UCSD-AML1 (cell line): ENCODE results near the gene VMAC.
"Not testable (repeated sequence)": the region's sequence is repeated elsewhere in the genome, so short reads cannot be mapped to it uniquely, and the experiment has no call there.

ENCODE experiments used
- DNase-seq: peaks from one replicate; lab custom pipeline; 2025; ENCODE audit not compliant: unreplicated experiment; lab: John Stamatoyannopoulos, UW

VMAC gene

GRCh38 chr19:5883157-5883873 is 21.4 kb upstream of the VMAC start:
- not testable (repeated sequence) for DNase-seq

- not testable (repeated sequence) for DNase-seq
These were observed 20.4 kb upstream of the VMAC start for GRCh38 chr19:5884065-5884811.

DNA sequence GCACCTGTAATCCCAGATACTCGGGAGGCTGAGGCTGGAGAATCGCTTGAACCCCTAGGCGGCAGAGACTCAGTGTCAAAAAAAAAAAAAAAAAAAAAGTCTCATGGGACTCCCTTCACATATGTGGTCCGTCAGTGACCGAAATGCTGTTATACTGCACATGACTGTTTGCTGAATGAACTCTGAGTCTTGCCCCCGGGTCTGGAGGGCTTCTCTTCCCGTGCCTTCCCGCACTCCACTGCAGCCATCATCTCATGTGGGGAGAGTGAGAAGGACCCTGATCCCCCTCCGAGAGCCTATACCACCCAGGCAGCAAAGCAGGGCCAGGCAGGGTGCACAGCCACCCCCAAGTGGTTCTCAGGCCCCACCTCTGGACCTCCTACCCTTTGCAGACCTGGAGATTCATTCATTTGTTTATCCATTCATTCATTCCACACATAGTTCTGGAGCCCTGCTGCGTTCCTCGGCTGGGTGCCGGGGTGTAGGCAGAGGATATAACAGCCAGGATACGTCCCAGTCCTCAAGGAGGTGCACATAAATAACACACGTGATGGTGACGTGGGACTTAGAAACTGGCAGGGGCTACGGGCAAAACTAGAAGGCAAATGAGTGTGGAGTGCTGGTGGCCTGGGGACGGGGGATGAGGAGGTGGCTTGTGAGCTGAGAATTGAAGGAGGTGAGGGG is 15.2 kb upstream of the VMAC start:
- no peak for DNase-seq

DNA sequence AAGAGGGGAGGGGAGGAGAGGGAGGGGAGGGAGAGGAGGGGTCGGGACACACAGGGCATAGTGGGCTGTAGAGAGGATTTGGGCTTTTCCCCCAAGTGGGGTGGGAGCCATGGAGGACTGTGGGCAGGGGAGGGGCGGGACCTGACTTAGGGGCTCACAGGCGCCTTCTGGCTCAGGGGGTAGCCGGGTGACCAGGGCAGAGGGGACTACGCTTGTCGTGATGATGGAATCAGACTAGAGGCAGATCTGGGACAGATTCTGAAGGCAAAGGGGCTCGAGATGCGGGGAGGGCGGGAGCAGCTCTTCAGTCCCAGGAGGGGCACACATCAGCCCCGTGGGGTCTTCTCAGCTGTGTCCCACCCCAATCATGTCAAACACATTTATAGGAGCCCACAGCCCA is 14.6 kb upstream of the VMAC start:
- no peak for DNase-seq

DNA sequence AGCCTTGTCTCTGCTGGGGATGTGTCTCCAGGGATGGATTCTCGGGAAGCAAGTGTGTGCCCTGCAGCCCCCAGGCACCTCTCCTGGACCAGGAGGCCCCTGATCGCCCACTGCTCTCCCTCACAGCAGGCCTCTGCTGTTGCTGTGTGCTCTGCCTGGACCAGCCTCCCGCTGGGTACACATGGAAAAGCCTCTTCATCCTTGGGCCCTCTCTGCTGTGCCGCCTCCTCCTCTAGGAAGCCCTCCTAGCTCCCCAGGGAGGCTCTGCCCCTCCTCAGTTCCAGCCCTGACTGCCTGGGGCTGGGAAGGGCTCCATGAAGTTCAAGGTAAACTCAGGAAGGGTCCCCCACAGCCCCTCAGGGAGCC is 13.1 kb upstream of the VMAC start:
- DNase-seq: no peak

- DNase-seq: peak; percentile 30
These were observed 12.5 kb upstream of the VMAC start for GRCh38 chr19:5891938-5892771.

GRCh38 chr19:5892772-5893275 is 11.8 kb upstream of the VMAC start:
- DNase-seq: no peak

DNA sequence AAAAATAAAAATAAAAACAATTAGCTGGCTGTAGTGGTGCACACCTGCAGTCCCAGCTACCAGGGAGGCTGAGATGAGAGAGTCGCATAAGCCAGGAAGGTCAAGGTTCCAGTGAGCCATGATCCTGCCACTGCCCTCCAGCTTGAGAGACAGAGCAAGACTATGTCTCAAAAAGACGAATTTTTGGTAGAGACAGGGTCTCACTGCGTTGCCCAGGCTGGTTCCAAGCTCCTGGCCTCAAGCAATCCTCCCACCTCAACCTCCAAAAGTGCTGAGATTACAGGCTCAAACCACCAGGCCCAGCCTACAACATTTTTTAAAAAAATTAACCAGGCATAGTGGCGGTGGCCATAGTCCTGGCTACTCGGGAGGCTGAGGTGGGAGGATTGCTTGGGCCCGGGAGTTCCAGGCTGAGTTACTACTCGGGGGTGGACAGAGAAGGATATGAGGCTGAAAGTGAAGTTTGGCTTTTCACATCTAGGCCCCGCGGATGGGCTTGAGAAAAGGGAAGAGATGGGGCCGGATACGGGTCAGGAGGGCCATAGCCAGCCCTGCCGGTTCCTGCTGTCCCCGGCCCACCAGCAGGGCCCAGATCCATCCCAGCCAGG is 11.3 kb upstream of the VMAC start:
- DNase-seq: no peak

DNA sequence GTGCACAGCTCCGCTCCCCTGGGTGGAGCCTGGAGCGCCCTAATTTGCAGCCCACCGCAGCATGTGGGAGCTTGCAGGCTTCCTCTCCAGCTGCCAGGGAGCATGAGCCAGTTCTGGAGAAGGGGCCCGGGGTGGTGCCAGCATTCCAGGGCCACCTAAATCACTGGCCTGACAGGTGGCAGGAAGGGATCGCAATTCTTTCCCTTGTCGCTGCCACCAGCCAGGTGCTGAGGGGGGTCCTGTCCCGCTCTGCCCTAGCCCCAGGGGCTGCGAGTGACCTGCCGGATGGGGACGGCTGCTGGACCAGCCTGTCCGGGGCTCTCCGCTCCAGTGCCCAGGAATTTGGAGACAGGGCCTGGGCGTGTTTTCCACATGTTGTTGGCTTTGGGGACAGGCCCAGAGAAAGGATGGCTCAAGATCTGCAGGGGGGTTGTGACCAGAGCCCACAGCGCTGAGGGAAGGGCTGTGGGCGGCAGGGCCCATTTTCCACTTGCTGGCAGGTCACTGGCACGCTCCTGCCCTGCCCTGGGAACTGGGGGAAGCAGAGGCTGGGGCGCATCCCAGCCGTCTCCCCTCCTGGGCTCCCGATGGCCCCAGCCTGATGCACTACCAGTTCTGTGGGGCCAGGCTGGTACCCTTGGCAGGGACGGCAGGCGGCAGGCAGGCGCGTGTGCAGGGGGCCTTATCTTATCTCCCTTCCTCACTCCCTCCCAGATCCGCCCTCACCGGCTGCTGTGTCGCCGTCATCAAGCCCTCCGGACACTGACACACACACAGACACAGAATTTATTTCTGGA is 10.6 kb upstream of the VMAC start:
- peak; percentile 35 for DNase-seq

DNA sequence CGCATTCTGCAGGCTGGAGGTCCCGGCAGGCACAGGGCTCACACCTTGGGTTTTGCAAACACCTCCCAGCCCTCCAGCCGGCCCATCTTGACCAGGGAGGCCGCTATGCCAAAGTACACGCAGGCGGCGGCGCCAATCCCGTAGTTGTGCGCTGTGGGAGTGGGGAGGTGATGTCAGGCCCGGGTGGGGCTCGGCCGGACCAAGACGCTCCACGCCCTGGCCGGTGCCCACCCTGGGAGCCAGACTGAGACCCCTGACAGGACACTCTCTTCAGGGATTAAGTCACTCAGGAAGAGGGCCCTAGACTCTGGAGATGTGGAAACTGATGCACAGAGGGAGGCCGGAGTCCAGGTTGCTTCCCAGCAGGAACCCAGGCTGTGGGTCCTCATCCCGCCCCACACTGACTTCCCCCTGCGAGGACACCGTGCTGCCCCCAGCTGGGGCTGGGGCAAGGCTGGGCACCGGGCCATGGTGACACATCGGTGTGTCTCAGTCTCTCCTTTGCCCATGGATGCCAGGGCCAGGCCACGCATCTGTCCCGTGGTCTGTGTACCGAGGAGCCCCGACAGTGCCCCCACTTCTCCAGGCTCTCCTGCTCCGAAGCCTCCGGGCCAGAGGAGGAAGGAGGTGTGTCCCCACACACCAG is 9.8 kb upstream of the VMAC start:
- DNase-seq: no peak

DNA sequence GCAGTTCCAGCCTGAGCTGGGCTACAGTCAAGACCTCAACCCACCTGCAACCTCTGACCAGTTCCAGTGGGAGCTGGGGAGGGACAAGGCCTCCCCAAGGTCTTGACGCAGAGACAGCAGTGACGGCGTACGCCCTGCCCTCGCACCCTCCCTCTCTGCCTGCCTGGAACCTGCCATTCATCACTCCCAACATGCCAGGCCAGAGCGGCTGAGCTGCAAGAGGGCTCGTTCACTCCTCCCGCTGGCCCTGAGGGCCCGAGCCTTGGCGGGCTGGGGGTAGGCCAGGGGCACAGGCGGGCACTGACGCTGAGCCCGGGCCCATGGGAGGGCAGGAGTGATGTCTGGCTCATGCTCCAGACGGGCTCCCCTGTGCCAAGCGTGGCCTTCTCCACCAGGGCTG is 9.3 kb upstream of the VMAC start:
- DNase-seq: no peak

DNA sequence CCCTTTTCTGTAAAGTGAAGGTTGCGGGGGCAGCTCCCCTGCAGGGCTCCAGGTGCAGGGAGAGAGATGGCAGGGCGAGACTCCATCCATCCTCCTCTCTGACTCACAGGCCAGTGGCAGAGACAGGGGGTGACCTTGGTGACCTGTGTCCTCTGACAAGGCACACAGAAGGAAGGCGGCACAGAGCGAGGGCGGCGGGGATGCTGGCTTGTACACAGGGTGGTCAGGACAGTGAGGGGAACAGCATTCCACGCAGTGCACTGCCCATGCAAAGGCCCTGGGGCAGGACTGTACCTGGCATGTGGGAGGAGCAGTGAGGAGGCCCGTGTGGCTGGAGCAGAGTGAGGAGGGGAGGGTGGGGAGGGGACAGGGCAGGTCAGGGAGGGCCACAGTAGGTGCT is 8.8 kb upstream of the VMAC start:
- DNase-seq: no peak

DNA sequence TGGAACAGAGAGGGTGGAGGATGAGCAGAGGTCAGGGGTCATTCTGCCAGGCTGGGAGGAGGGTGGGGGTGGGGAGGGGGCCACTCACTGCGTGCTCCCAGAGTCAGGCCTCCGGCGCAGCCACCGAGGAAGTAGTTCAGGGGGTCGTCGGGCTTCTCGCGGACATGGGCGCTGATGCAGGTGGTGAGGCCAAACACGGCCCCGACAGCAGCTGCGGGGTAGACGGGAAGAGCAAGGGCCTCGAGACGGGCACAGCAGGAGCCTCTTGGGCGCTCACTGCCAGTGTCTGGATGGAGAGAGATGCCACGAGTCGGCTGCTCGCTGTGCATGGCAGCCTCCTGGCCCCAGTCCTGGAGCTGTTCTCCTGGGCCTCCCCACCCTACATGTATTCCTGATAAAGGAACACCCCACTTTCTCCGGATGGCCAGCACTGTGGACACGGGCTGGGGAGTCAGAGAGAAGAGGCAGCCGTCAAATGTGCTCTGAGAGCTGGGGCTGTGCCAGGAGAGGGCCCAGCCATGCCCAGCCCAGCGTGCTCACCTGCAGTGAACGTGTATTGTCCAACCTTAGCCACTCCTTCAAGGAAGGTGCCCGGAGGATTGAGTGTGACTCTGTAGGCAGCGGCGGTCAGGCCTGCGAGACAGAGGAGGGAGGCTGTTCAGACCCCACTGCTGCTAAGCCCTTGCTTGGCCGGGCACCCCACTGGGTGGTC is 8.2 kb upstream of the VMAC start:
- no peak for DNase-seq

- DNase-seq: no peak
These were observed 7.3 kb upstream of the VMAC start for GRCh38 chr19:5897189-5897969.

- no peak for DNase-seq
These were observed 4.7 kb upstream of the VMAC start for GRCh38 chr19:5899728-5900526.

DNA sequence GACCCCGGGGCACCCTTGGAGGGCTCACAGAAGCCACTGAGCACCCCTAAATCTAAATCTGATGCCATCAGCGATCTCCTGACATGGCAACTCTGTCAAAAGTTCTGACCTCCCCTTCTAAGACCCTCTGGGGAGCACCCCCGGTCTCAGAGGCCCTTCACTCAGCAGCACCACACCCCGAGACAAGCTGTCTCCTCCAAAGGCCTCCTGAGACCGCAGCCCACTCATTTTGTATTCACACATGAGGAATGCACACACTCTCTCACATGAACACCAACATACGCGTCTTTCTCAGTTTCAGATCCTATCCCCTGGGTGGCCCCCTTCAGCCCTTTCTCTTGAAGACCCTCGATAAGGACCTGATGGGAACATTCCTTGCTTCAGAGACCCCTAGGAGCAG is 3.7 kb upstream of the VMAC start:
- no peak for DNase-seq

DNA sequence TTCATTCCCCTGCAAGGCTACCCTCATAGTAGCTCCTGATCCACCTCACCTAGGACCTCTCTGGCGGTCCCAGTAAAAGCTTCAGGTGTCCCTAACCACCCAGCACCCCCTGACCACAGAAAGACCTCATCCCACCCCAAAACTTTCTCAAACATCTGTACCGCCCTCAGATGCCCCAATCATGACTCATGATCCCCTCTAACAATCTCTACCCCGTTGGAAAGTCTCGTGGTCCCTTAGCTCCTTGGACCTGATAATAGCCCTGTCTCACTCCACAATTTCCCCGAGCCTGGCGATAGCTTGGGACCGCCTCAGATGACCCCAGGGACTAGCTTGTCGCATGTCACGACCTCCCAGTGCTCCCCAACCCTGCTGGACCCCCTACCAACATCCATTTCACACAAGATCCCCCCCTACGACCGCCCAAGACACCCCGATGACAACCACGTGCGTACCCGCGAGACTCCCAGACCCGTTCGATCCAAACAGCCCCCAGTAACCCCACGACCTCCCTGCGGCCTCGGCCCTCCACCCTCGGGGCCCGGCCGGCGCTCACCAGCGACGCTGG is 1.5 kb upstream of the VMAC start:
- DNase-seq: no peak
